Embryonic facial prominence (tissue), 1 donor: Measurements from ENCODE around the gene SAA1.
"Not testable (repeated sequence)": the region's sequence is repeated elsewhere in the genome, so short reads cannot be mapped to it uniquely, and the experiment has no call there.

Experiments used
- DNase-seq: peaks from one replicate; pipeline ENCODE4 v3.0.0-alpha.2; 2016; ENCODE audit errors: extremely low spot score

The SAA1 gene

GRCh38 chr11:18265949-18266348 is at the start of gene SAA1:
Gene SAA1 (plus strand): TSS chr11:18266264. CDS start chr11:18266888, 624 bp downstream.
- no peak for DNase-seq

- no peak for DNase-seq
Measured at GRCh38 chr11:18221274-18221876, 44.7 kb upstream of the SAA1 start.

- DNase-seq = no peak
Measured at GRCh38 chr11:18222814-18223421, 43.1 kb upstream of the SAA1 start.

GRCh38 chr11:18223591-18224387 is 42.3 kb upstream of the SAA1 start:
- no peak for DNase-seq

- DNase-seq = no peak
Measured at GRCh38 chr11:18225913-18226312, 40.2 kb upstream of the SAA1 start.

- no peak for DNase-seq
Measured at GRCh38 chr11:18229501-18229900, 36.6 kb upstream of the SAA1 start.

GRCh38 chr11:18230859-18231258 is 35.2 kb upstream of the SAA1 start:
- no peak for DNase-seq

GRCh38 chr11:18233912-18234311 is 32.2 kb upstream of the SAA1 start:
- DNase-seq = no peak

- DNase-seq = no peak
Measured at GRCh38 chr11:18235394-18236334, 30.4 kb upstream of the SAA1 start.

GRCh38 chr11:18236664-18237356 is 29.3 kb upstream of the SAA1 start, which contains the start of gene SAA4:
Gene SAA4 (minus strand): TSS chr11:18236802. CDS start chr11:18235926, 876 bp downstream.
- DNase-seq = no peak

- no peak for DNase-seq
Measured at GRCh38 chr11:18239655-18240054, 26.4 kb upstream of the SAA1 start.

GRCh38 chr11:18243783-18244362 is 22.2 kb upstream of the SAA1 start:
- no peak for DNase-seq

GRCh38 chr11:18245396-18245795 is 20.7 kb upstream of the SAA1 start:
- DNase-seq = no peak

GRCh38 chr11:18246379-18247190 is 19.5 kb upstream of the SAA1 start:
- not testable (repeated sequence) for DNase-seq

GRCh38 chr11:18247191-18247581 is 18.9 kb upstream of the SAA1 start:
- DNase-seq = not testable (repeated sequence)

GRCh38 chr11:18248561-18248960 is 17.5 kb upstream of the SAA1 start, which contains the start of gene SAA2:
Gene SAA2 (minus strand): TSS chr11:18248668. CDS start chr11:18248011, 657 bp downstream.
- no peak for DNase-seq

- no peak for DNase-seq
Measured at GRCh38 chr11:18253233-18253632, 12.8 kb upstream of the SAA1 start.

GRCh38 chr11:18253778-18254338 is 12.2 kb upstream of the SAA1 start:
- DNase-seq = no peak

- DNase-seq = no peak
Measured at GRCh38 chr11:18254781-18255361, 11.2 kb upstream of the SAA1 start.
